Measurements from ENCODE around the gene REEP1. TPM values are rescaled to one million over a fixed set of nuclear protein-coding genes. Genes with fewer than 3 reads are reported as not detected.

Gene REEP1
- 6.4 TPM for total RNA-seq

- no peak for TF ChIP-seq CTCF (IDR thresholded peaks at IDR 0.05)
- Histone ChIP-seq H3K4me1 (peaks cover 0 to 18% of the 10 kb centered on the region in 2 donors), H3K9me3 (no peaks in the 10 kb centered on the region), H3K27ac (peak within 1 kb of the TSS; percentile 45 to 58), H3K4me3 (peak within 1 kb of the TSS; percentile 79 to 81), H3K27me3 (no peaks in the 10 kb centered on the region), H3K36me3 (no peaks in the 10 kb centered on the region)
- DNase-seq (ENCODE audit: low spot score in 2 of 2), result peak in 1 of 2 donors; percentile 66
- intact Hi-C loops (cut with DNase I), result loop anchor here (2.0 kb wide), 1 partner anchor 87 kb away; no protein-coding TSS in a partner anchor
These were observed at the start of gene REEP1 for GRCh38 chr2:86337244-86337835. REEP1 (minus strand) TSS chr2:86337626; CDS start chr2:86337510, 116 bp downstream.

- Histone ChIP-seq H3K27me3 (no peaks in the 10 kb centered on the region), H3K36me3 (no peaks in the 10 kb centered on the region), H3K4me1 (no peaks in the 10 kb centered on the region), H3K9me3 (no peaks in the 10 kb centered on the region), H3K27ac (no peak overlapping the region), H3K4me3 (no peak overlapping the region)
- no peak for DNase-seq (ENCODE audit: low spot score in 2 of 2)
- intact Hi-C loops (cut with DNase I), result no loop called here
- TF ChIP-seq CTCF (IDR thresholded peaks at IDR 0.05), result no peak
These were observed 46.4 kb upstream of the REEP1 start for GRCh38 chr2:86383844-86384243.

GRCh38 chr2:86382698-86383097, 45.3 kb upstream of the REEP1 start:
- intact Hi-C loops (cut with DNase I), result no loop called here
- no peak for TF ChIP-seq CTCF (IDR thresholded peaks at IDR 0.05)

GRCh38 chr2:86382108-86382507, 44.7 kb upstream of the REEP1 start:
- DNase-seq (ENCODE audit: low spot score in 2 of 2), result no peak
- no peaks in the 10 kb centered on the region for H3K36me3 ChIP-seq

More at GRCh38 chr2:86382698-86383097, 45.3 kb upstream of the REEP1 start:
- Histone ChIP-seq H3K27me3 (no peaks in the 10 kb centered on the region), H3K36me3 (no peaks in the 10 kb centered on the region), H3K4me1 (no peaks in the 10 kb centered on the region), H3K9me3 (no peaks in the 10 kb centered on the region), H3K4me3 (no peak overlapping the region), H3K27ac (no peak overlapping the region)
- no peak for DNase-seq (ENCODE audit: low spot score in 2 of 2)

GRCh38 chr2:86378469-86378868, 41.0 kb upstream of the REEP1 start:
- Histone ChIP-seq H3K27ac (no peak overlapping the region), H3K4me1 (no peaks in the 10 kb centered on the region), H3K4me3 (no peak overlapping the region), H3K36me3 (no peaks in the 10 kb centered on the region), H3K27me3 (no peaks in the 10 kb centered on the region), H3K9me3 (no peaks in the 10 kb centered on the region)
- no peak for TF ChIP-seq CTCF (IDR thresholded peaks at IDR 0.05)
- intact Hi-C loops (cut with DNase I), result no loop called here
- no peak for DNase-seq (ENCODE audit: low spot score in 2 of 2)

More at GRCh38 chr2:86382108-86382507, 44.7 kb upstream of the REEP1 start:
- no peak overlapping the region for H3K27ac ChIP-seq
- H3K4me3 ChIP-seq, result no peak overlapping the region
- H3K4me1 ChIP-seq, result no peaks in the 10 kb centered on the region
- no peaks in the 10 kb centered on the region for H3K9me3 ChIP-seq
- no peak for TF ChIP-seq CTCF (IDR thresholded peaks at IDR 0.05)
- no peaks in the 10 kb centered on the region for H3K27me3 ChIP-seq
- intact Hi-C loops (cut with DNase I), result no loop called here
